ENCODE measurements around the gene PTH. TPM values are rescaled to one million over a fixed set of nuclear protein-coding genes. Genes with fewer than 3 reads are reported as not detected.

PTH gene
- total RNA-seq, 1 experiment from 2014 or later: not detected

GRCh38 chr11:13538044-13538443 lies 42.2 kb upstream of the PTH start:
- Histone ChIP-seq H3T11ph (ENCODE audit: low read length) (no peak overlapping the region), H4K5ac (ENCODE audit: insufficient read length, low read depth, low read length) (no peak overlapping the region), H2BK15ac (ENCODE audit: low read depth, low read length) (no peak overlapping the region), H2BK120ac (ENCODE audit: low read depth, low read length, poor library complexity, severe bottlenecking) (no peak overlapping the region), H4K8ac (replicated peaks; ENCODE audit: insufficient read length, low read depth, low read length) (no peak overlapping the region), H3K9me3 (ENCODE audit: control insufficient read depth, low read depth, low read length) (peaks cover 9% of the 10 kb centered on the region), H3K9ac (ENCODE audit: extremely low read depth, insufficient read length, low read length) (no peak overlapping the region), H3K27me3 (ENCODE audit: insufficient read depth, low read length) (no peaks in the 10 kb centered on the region), H3K4me2 (ENCODE audit: insufficient read depth, insufficient read length, low read length) (no peak overlapping the region), H3K79me1 (ENCODE audit: insufficient read depth, low read depth, low read length, poor library complexity, severe bottlenecking) (no peaks in the 10 kb centered on the region), H2BK12ac (ENCODE audit: insufficient read length, low read depth, low read length) (no peak overlapping the region), H4K20me1 (ENCODE audit: control insufficient read depth, insufficient read depth, insufficient read length) (no peaks in the 10 kb centered on the region), H2AFZ (ENCODE audit: low read length) (no peak overlapping the region), H3K27ac (ENCODE audit: insufficient read length, low read depth, low read length) (no peak overlapping the region), H2BK5ac (ENCODE audit: insufficient read length, low read length) (no peak overlapping the region), H2AK5ac (ENCODE audit: insufficient read length, low read length) (no peak overlapping the region), H3K23ac (ENCODE audit: insufficient read length, low read depth, low read length) (no peak overlapping the region), H3K14ac (ENCODE audit: insufficient read depth, low read length) (no peak overlapping the region), H3K56ac (ENCODE audit: insufficient read length, low read depth, low read length) (no peak overlapping the region), H3K4me1 (ENCODE audit: insufficient read depth, low read length) (no peaks in the 10 kb centered on the region), H3K18ac (ENCODE audit: insufficient read length, low read depth, low read length) (no peak overlapping the region), H3K79me2 (ENCODE audit: insufficient read depth, low read length) (no peaks in the 10 kb centered on the region), H3K23me2 (ENCODE audit: insufficient read length, low read depth, low read length, poor library complexity, severe bottlenecking) (no peaks in the 10 kb centered on the region), H3K4ac (ENCODE audit: low read depth, low read length) (no peak overlapping the region), H4K91ac (ENCODE audit: insufficient read length, low read depth, low read length) (no peak overlapping the region), H2BK20ac (ENCODE audit: low read depth, low read length, poor library complexity, severe bottlenecking) (no peak overlapping the region)
- DNase-seq: no peak
- Mint-ChIP-seq H3K27me3 (ENCODE audit: low read depth) (peaks cover 9% of the 10 kb centered on the region), H3K9me3 (peaks cover 55 to 57% of the 10 kb centered on the region in 2 experiments), H3K4me3 (no peak overlapping the region), H3K36me3 (ENCODE audit: insufficient read depth in 1 of 3, low read depth in 3 of 3) (peaks cover 7 to 19% (median 18%) of the 10 kb centered on the region in 3 experiments), H3K4me1 (no peaks in the 10 kb centered on the region), H3K27ac (no peak overlapping the region)
- no peak for TF ChIP-seq CTCF (conservative IDR thresholded peaks at IDR 0.05)
- WGBS (ENCODE audit: extremely low coverage, insufficient read length, low lambda C conversion rate): no CpG with 5 or more reads among the region's 1 CpG
